Measurements from ENCODE around the gene METAP1D.
"Not testable (repeated sequence)": the region's sequence is repeated elsewhere in the genome, so short reads cannot be mapped to it uniquely, and the experiment has no call there.

METAP1D gene

GRCh38 chr2:172048508-172049503 lies 49.1 kb downstream of the METAP1D start:
- no peak for DNase-seq (ENCODE audit: low read depth)

- no peak for DNase-seq (ENCODE audit: low read depth)
These were observed 49.9 kb downstream of the METAP1D start for GRCh38 chr2:172049567-172050120.

DNA sequence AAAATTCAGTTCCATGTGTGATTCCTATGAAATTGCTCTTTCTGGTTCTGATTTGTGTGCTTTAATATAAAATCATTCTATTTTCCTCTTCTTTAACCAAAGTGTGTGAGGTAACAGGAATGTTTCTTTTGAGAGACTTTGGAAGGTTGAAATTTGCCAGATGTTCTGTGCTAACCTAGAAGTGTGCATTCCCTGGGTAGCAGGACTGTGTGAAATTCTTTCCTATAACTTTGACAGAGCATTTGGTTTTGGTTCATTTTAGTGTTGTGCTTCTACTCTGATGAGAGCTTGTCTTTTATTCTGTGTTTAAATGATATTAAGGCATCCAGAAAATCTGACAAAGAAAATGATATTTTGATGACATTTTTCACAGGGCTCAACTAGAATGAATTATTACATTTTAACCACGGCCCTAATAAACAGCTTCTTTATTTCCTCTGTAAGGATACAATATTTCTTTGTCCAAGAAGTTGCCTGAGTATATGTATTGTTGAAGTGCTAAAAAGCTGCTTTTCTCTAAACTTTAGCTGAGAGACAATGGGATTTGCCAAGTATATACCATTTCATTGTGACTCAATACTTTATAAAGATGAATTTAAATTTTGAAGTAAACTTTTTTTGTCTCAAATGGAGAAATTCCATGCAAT lies 50.8 kb downstream of the METAP1D start:
- no peak for DNase-seq (ENCODE audit: low read depth)

- DNase-seq (ENCODE audit: low read depth) = no peak
These were observed 52.5 kb downstream of the METAP1D start for GRCh38 chr2:172052000-172052983.

- no peak for DNase-seq (ENCODE audit: low read depth)
These were observed 53.7 kb downstream of the METAP1D start for GRCh38 chr2:172053486-172053885.

- no peak for DNase-seq (ENCODE audit: low read depth)
These were observed 56.5 kb downstream of the METAP1D start for GRCh38 chr2:172056293-172056692.

DNA sequence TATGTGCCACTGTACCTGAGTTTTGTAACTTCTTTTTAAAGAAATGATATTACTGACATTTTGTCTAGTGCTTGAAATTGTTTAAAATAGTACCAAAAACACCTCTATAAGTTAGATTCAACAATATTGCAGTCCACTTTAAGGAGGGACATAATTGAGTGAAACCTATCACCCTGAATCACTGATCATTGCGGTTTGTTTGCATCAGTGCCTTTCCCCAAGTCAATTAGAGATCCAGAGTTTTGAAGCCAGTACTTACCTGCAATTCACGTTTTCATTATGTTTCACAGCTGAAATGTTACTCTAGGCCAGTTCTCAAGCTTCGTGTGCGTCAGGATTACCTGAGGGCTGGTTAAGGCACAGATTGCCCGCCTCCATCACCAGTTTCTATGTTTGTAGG lies 58.9 kb downstream of the METAP1D start:
- DNase-seq (ENCODE audit: low read depth) = no peak

- DNase-seq (ENCODE audit: low read depth) = not testable (repeated sequence)
These were observed 60.4 kb downstream of the METAP1D start for GRCh38 chr2:172060118-172060517.

- no peak for DNase-seq (ENCODE audit: low read depth)
These were observed 62.8 kb downstream of the METAP1D start for GRCh38 chr2:172062402-172063004.

DNA sequence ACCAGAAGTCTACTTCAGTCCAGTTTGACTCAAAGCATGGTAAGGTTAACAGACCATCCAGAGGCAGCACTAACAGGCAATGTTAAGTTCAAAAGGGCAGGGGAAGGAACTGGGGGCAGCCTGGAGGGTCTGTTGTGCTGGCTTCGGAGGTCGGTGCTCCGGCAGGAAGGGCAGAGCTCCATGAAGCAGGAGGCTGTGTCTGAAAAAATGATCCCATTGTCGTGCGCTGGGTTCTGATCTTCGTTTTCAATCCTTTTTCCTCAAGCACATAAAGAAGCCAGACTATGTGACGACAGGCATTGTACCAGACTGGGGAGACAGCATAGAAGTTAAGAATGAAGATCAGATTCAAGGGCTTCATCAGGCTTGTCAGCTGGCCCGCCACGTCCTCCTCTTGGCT lies 63.7 kb downstream of the METAP1D start:
- no peak for DNase-seq (ENCODE audit: low read depth)

DNA sequence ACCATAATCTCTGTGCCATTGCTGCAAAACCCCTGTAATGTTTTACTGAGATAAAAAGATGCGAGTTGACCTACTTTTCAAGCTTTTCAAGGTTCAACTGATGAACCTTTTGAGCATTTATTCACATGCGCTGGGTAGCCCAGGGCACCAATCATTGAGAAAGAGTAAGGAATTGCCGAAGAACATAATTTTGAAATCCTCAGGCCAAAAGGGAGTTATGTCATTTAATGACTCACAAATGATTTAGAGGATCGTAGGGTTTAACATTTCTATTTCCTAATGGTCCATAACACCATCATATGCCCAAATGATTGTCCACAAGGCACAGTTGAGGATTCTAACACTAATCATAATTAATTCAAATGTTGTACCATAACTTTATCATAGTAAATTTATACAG lies 65.4 kb downstream of the METAP1D start:
- DNase-seq (ENCODE audit: low read depth) = no peak

- DNase-seq (ENCODE audit: low read depth) = no peak
These were observed 66.7 kb downstream of the METAP1D start for GRCh38 chr2:172066394-172066886.

DNA sequence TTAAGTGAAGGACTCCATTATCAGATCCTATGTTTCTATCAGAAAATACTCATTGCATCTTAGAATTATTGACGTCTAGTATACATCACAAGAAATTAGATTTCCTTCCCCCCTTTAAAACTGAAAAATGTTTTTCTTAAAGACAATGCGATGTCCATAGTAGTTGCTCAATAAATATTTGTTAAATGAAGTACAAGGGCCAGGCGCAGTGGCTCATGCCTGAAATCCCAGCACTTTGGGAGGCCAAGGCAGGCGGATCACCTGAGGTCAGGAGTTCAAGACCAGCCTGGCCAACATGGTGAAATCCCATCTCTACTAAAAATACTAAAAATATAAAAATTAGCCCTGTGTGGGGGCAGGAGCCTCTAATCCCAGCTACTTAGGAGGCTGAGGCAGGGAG lies 68.2 kb downstream of the METAP1D start:
- DNase-seq (ENCODE audit: low read depth) = not testable (repeated sequence)

DNA sequence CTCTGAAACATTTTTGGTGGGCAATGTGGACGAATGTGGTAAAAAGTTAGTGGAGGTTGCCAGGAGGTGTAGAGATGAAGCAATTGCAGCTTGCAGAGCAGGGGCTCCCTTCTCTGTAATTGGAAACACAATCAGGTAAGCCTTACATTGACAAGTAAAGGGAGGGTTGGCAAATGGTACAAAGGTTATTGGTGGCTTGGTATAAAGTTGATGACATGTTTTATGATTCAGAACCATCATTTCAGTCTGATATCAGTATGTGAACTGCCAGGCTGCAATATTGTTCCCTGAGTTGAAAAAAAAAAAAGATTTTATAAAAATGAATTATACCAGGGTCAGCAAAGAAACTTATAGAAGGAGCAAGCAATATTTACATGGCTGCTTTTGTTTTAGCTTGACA lies 71.2 kb downstream of the METAP1D start:
- no peak for DNase-seq (ENCODE audit: low read depth)

DNA sequence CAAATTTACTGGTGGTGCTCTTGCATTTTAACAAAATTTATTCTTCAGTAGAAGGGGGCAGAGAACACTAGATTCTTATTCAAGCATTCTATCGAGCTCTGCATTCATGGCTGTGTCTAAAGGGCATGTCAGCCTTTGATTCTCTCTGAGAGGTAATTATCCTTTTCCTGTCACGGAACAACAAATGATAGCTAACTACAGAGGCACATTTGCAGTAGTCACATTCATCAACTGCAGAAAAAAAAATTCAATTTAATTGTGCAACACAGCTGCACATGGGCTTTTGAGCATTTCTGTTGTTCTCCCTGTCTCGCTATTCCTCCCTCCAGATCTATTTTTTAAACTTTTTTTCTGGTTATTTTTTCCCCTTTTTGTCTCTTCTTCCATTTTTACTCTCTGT lies 72.5 kb downstream of the METAP1D start:
- DNase-seq (ENCODE audit: low read depth) = no peak

- no peak for DNase-seq (ENCODE audit: low read depth)
These were observed 73.0 kb downstream of the METAP1D start for GRCh38 chr2:172072706-172073105.

DNA sequence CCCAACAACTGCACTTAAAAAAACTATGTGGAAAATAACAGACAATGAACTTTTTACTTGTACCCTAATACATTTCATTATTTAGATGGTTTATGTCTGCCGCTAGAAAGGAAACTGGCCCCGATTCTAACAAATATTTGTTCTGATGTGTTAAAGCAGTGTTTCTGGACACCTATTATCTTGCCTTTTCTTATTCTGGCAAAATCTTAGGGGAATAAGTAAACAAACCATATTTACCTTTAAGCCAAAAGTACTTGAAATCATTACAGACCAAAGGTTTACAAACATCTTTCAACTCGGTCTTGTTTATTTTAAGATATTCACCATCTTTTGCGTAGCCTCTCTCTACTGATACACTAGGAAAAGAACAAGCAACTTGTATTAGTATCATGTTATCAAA lies 73.8 kb downstream of the METAP1D start:
- DNase-seq (ENCODE audit: low read depth) = no peak

DNA sequence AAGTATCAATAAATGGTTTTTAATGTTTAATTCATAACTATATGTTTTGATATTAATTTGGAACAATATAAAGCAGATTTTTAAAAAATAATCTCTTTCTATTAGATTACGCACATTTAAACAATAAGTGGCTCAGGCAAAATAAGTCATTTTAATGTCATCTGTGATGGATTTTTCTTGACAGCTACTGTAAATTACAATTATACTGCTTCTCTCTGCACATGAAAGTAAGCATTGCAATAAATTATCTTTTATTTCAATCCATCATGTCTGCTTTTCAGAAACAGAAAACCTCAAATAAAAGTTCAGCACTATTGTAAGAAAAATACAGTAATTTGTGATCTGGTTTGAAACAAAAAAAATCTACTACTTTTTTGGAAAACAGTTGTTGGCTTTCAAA lies 74.5 kb downstream of the METAP1D start:
- no peak for DNase-seq (ENCODE audit: low read depth)

DNA sequence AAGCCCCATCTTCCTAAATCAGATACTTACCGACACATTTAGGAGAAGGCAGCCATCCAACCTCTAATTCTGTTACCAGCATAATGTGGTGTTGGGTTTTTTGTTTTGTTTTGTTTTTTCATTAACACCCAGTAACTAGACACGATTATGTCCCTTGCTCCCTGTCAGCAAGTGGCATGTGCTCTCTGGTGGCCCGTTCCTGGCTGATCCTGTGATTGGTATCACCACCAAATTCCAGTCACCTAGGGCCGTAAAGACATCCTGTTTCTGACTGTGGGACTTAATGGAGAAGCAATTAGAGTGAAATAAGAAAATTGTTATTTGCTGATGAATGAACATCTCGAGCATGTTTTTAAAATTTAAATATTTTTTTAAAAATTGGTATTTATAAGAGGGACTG lies 79.7 kb downstream of the METAP1D start:
- DNase-seq (ENCODE audit: low read depth) = no peak

DNA sequence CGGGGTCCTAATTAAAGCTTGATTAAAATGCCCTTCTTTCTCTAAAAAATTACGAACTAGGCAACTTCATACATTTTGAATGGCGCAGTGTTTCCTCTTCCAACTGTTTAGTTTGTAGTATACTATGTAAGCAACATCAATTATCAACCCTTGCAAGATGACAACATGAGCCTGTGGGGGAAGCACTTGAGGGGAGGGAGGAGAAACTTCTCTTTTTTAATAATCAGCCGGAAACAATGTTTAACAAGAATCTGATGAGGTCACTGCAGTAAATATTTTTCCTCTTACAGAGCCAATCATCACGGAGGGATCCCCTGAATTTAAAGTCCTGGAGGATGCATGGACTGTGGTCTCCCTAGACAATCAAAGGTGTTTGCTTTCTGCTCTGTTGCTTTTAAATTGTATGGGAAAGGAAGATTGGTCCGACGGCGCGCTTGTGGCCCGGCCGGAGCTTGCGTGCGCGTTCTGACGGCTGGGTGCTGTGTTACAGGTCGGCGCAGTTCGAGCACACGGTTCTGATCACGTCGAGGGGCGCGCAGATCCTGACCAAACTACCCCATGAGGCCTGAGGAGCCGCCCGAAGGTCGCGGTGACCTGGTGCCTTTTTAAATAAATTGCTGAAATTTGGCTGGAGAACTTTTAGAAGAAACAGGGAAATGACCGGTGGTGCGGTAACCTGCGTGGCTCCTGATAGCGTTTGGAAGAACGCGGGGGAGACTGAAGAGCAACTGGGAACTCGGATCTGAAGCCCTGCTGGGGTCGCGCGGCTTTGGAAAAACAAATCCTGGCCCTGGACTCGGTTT lies 80.3 kb downstream of the METAP1D start:
- no peak for DNase-seq (ENCODE audit: low read depth)
